OCI-LY7 (cell line): Measurements from ENCODE around the gene SCYGR7.

Experiments
- CTCF ChIP-seq: fragments of 200-600 bp; sonication (generic); conservative IDR thresholded peaks from 2 replicates; pipeline ENCODE4 v1.5.1; 2014; ENCODE audit warnings: mild to moderate bottlenecking, antibody characterized with exemption, low read length, moderate library complexity, mixed read lengths
- EZH2phosphoT487 ChIP-seq: fragments of 200-600 bp; sonication (generic); IDR thresholded peaks from 2 replicates; pipeline ENCODE4 v1.6.1; 2018; ENCODE audit warnings: low read depth, borderline replicate concordance, mild to moderate bottlenecking, mixed run types, antibody characterized with exemption, low read length, moderate library complexity, mixed read lengths

GRCh38 chr2:227761740-227762476, 33.8 kb downstream of the SCYGR7 start:
- no peak for TF ChIP-seq EZH2phosphoT487
- TF ChIP-seq CTCF, result no peak
